Measurements from ENCODE around the gene DROSHA.

DNA sequence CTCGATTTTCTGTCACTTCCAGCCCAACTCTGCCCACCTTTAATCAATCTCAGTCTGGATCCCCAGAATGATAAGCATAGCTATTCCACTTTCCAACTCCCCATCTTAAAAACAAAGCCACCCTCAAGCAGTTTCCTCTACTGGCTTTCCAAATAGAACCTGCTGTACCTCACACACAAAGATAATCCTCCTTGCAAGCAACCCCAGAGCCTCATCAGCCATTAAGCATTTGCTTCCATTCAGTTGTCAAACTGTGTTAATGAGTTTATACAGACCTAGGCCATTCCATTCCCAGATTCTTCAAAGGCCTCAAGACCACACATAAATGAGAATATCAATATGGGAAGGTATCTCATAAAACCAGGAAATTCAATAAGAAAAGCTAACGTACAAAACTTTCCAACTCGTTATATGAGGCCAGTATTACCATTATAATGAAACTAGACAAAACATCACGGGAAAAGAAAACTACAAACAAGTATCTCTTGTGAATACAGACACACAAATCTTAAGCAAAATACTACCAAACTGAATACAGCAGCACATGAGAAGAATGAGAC lies 86.8 kb downstream of the DROSHA start:
- no peak for TF ChIP-seq CTCF (conservative IDR thresholded peaks at IDR 0.05)
- TF ChIP-seq EZH2 (IDR thresholded peaks at IDR 0.05; ENCODE audit: low read depth): no peak
